ENCODE measurements around the gene ACOXL.

The ACOXL gene

GRCh38 chr2:110725370-110725769 is 7.0 kb upstream of the ACOXL start:
- TF ChIP-seq, protein P1, sequence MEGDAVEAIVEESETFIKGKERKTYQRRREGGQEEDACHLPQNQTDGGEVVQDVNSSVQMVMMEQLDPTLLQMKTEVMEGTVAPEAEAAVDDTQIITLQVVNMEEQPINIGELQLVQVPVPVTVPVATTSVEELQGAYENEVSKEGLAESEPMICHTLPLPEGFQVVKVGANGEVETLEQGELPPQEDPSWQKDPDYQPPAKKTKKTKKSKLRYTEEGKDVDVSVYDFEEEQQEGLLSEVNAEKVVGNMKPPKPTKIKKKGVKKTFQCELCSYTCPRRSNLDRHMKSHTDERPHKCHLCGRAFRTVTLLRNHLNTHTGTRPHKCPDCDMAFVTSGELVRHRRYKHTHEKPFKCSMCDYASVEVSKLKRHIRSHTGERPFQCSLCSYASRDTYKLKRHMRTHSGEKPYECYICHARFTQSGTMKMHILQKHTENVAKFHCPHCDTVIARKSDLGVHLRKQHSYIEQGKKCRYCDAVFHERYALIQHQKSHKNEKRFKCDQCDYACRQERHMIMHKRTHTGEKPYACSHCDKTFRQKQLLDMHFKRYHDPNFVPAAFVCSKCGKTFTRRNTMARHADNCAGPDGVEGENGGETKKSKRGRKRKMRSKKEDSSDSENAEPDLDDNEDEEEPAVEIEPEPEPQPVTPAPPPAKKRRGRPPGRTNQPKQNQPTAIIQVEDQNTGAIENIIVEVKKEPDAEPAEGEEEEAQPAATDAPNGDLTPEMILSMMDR (IDR thresholded peaks at IDR 0.05; ENCODE audit: borderline replicate concordance, control extremely low read depth, extremely low read depth, insufficient read depth, missing control alignments): no peak
- in situ Hi-C loops (cut with MboI; ENCODE audit: low sequenced_read_pairs, unreplicated experiment): no loop called here
- DNase-seq (ENCODE audit: low spot score): no peak

DNA sequence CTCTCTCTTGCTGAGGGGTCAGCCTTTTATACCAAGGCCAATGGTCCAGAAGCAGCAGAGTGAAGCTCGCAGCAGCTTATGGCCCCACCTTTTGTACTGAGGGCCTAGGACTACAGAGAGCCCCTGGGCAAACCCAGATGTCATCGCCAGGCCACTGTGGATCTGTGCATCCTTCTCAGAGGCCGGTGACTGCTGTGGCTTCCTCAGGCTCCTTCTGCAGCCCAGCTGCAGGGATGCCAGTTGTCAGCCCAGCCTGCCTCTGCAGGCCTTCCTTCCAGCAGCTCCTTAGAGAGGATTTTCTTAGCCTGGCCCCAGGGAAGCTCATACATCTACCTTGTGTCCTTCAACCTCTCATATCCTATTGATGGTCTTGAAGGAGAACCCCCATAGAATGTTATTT is 6.5 kb upstream of the ACOXL start:
- TF ChIP-seq, protein P1 (IDR thresholded peaks at IDR 0.05; ENCODE audit: borderline replicate concordance, control extremely low read depth, extremely low read depth, insufficient read depth, missing control alignments): no peak
- in situ Hi-C loops (cut with MboI; ENCODE audit: low sequenced_read_pairs, unreplicated experiment): no loop called here
- no peak for DNase-seq (ENCODE audit: low spot score)

DNA sequence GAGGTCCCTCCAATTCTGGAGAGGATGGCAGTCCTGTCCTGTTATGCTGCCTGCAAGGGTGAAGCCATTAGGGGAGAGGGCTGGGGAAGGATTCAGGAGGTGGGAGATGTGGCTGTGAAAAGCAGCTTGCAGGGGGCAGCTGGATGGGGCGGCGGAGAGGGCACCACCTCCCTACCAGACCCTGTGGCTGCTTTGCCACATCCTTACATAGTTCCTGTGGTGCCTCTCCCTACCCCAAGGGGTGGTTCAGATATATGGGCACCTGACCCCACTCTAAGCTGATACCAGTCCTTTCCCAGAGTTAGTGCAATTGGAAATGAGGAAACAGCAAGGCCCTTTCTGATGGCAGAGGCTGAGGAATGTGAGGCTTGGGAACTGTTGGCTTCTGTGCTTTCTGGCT is 6.1 kb upstream of the ACOXL start:
- in situ Hi-C loops (cut with MboI; ENCODE audit: low sequenced_read_pairs, unreplicated experiment): no loop called here
- TF ChIP-seq, protein P1 (IDR thresholded peaks at IDR 0.05; ENCODE audit: borderline replicate concordance, control extremely low read depth, extremely low read depth, insufficient read depth, missing control alignments): no peak
- DNase-seq (ENCODE audit: low spot score): no peak

GRCh38 chr2:110727923-110728322 is 4.5 kb upstream of the ACOXL start:
- in situ Hi-C loops (cut with MboI; ENCODE audit: low sequenced_read_pairs, unreplicated experiment): no loop called here
- DNase-seq (ENCODE audit: low spot score): no peak
- TF ChIP-seq, protein P1 (IDR thresholded peaks at IDR 0.05; ENCODE audit: borderline replicate concordance, control extremely low read depth, extremely low read depth, insufficient read depth, missing control alignments): no peak

DNA sequence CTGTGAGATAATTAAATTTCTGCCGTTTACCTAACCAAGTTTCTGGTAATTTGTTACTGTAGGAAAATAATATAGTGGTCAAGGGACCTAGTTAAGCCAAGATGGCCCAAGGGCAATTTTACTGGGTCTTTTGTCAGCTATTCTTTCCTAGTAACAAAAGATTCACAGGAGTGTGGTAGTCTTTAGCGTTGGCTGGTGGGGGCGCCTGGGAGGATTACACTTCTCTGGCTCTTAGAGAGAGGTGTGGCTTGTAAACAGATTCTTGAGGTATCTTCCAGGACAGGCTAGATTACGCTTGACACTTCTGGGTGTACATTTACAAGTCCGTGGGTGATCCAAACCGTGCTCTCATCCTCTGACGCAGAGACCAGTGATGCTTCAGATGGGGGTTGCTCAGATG is 3.3 kb upstream of the ACOXL start:
- in situ Hi-C loops (cut with MboI; ENCODE audit: low sequenced_read_pairs, unreplicated experiment): no loop called here
- TF ChIP-seq, protein P1 (IDR thresholded peaks at IDR 0.05; ENCODE audit: borderline replicate concordance, control extremely low read depth, extremely low read depth, insufficient read depth, missing control alignments): no peak
- DNase-seq (ENCODE audit: low spot score): no peak

DNA sequence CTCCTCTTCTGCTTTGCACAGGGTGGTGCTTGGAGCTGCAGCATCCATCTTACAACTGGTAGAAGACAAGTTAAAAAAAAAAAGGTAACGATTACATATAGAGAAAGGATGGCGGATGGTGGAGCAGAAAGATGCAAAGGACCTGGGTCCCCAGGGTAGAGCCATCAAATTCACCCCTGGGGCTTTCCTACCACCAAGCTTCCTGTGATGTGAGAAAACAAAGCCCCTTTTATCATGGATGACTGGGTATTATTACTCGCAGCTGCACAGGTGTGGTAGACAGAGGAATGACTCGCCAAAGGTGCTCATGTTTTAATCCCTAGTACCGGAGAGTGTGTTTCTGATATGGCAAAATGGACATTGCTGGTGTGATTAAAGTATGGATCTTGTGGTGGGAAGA is 1.3 kb upstream of the ACOXL start:
- in situ Hi-C loops (cut with MboI; ENCODE audit: low sequenced_read_pairs, unreplicated experiment): no loop called here

More for the DNA sequence above, 1.3 kb upstream of the ACOXL start:
- TF ChIP-seq, protein P1 (IDR thresholded peaks at IDR 0.05; ENCODE audit: borderline replicate concordance, control extremely low read depth, extremely low read depth, insufficient read depth, missing control alignments): no peak
- no peak for DNase-seq (ENCODE audit: low spot score)

All from GM13976 (cell line).